HepG2 (cell line): ENCODE results near the gene COPE. TPM values are rescaled to one million over a fixed set of nuclear protein-coding genes. Genes with fewer than 3 reads are reported as not detected.

Experiments
- AFF4 ChIP-seq: sonication (generic); formaldehyde crosslinking; IDR thresholded peaks from 2 replicates; pipeline ENCODE4 v1.4.0; 2020; ENCODE audit warnings: missing genetic modification reagents
- ARNT2 ChIP-seq: sonication (generic); formaldehyde crosslinking; IDR thresholded peaks from 2 replicates; pipeline ENCODE4 v1.8.0; 2022; ENCODE audit warnings: mild to moderate bottlenecking, low read depth, missing genetic modification reagents, moderate library complexity
- GABPB1 ChIP-seq: IDR thresholded peaks from 2 replicates; pipeline ENCODE4 v1.6.1; 2016; ENCODE audit warnings: mild to moderate bottlenecking, missing genetic modification reagents, moderate library complexity, missing compliant biosample characterization
- HNF4A ChIP-seq: sonication (generic); formaldehyde crosslinking; IDR thresholded peaks from 2 replicates; pipeline ENCODE4 v1.4.0; 2020; ENCODE audit warnings: missing genetic modification reagents
- IKZF5 ChIP-seq: IDR thresholded peaks from 2 replicates; pipeline ENCODE4 v1.6.1; 2018; ENCODE audit warnings: missing genetic modification reagents, mild to moderate bottlenecking, missing compliant biosample characterization
- RORA ChIP-seq: sonication (generic); formaldehyde crosslinking; IDR thresholded peaks from 2 replicates; pipeline ENCODE4 v1.5.0; 2020; ENCODE audit warnings: mild to moderate bottlenecking, missing genetic modification reagents, moderate library complexity
- RXRA ChIP-seq: sonication (generic); formaldehyde crosslinking; IDR thresholded peaks from 2 replicates; pipeline ENCODE4 v1.5.1; 2020; ENCODE audit warnings: missing genetic modification reagents
- SP140L ChIP-seq: sonication (generic); formaldehyde crosslinking; IDR thresholded peaks from 2 replicates; pipeline ENCODE4 v1.4.0; 2020; ENCODE audit warnings: missing genetic modification reagents, borderline replicate concordance
- WIZ ChIP-seq: sonication (generic); formaldehyde crosslinking; IDR thresholded peaks from 2 replicates; pipeline ENCODE4 v1.5.1; 2020; ENCODE audit warnings: mild to moderate bottlenecking, missing genetic modification reagents
- ZBTB37 ChIP-seq: sonication (generic); formaldehyde crosslinking; IDR thresholded peaks from 2 replicates; pipeline ENCODE4 v1.4.0; 2020; ENCODE audit warnings: mild to moderate bottlenecking, missing genetic modification reagents
- ZNF276 ChIP-seq: sonication (generic); formaldehyde crosslinking; IDR thresholded peaks from 2 replicates; pipeline ENCODE4 v1.4.0; 2020; ENCODE audit warnings: mild to moderate bottlenecking, low read depth, missing genetic modification reagents
- ZNF33A ChIP-seq: sonication (generic); formaldehyde crosslinking; IDR thresholded peaks from 2 replicates; pipeline ENCODE4 v1.5.1; 2020; ENCODE audit warnings: missing genetic modification reagents, mild to moderate bottlenecking, moderate library complexity, borderline replicate concordance
- ZNF441 ChIP-seq: sonication (generic); formaldehyde crosslinking; IDR thresholded peaks from 2 replicates; pipeline ENCODE4 v1.7.0; 2021; ENCODE audit warnings: missing genetic modification reagents, borderline replicate concordance
- ZNF501 ChIP-seq: sonication (generic); formaldehyde crosslinking; IDR thresholded peaks from 2 replicates; pipeline ENCODE4 v1.5.1; 2020; ENCODE audit warnings: mild to moderate bottlenecking, moderate library complexity, missing genetic modification reagents
- ZNF572 ChIP-seq: sonication (generic); formaldehyde crosslinking; IDR thresholded peaks from 2 replicates; pipeline ENCODE4 v1.5.1; 2020; ENCODE audit warnings: mild to moderate bottlenecking, missing genetic modification reagents
- ZNF614 ChIP-seq: IDR thresholded peaks from 2 replicates; pipeline ENCODE4 v1.6.1; 2018; ENCODE audit warnings: missing biosample characterization, missing genetic modification reagents, inconsistent platforms, borderline replicate concordance
- ZSCAN21 ChIP-seq: sonication (generic); formaldehyde crosslinking; IDR thresholded peaks from 2 replicates; pipeline ENCODE4 v1.8.0; 2022; ENCODE audit warnings: mild to moderate bottlenecking, missing genetic modification reagents, moderate library complexity, borderline replicate concordance
- polyA plus RNA-seq, 8 experiments: library from polyadenylated mRNA; depleted of rRNA in 3 of 8; stranded (reverse) in 7 of 8; unstranded in 1 of 8; fragments of >200 nt; fragmentation: Illumina TruSeq in 4 of 8; extraction: Trizol in 4 of 8; gene quantifications; 2 replicates each; pipeline versions ENCODE4 v1.2.1 to v1.2.3, GENCODE V29; 2011 to 2016; ENCODE audit warnings: low read depth in 4 of 8, missing spikeins in 1 of 8, mixed read lengths in 1 of 8; ENCODE audit not compliant: insufficient read depth in 1 of 8
- total RNA-seq, 5 experiments: library from RNA; depleted of rRNA; stranded (reverse); fragments of >200 nt; fragmentation: Illumina TruSeq; extraction: Trizol; gene quantifications; 2 replicates each; pipeline ENCODE4 v1.2.3, GENCODE V29; 2016; ENCODE audit warnings: low read depth in 1 of 5

COPE gene
- total and polyA plus RNA-seq, 2 of the 13 experiments (the other 11 are each of a cell fraction or from before 2014, with no cell fraction given), result 189 to 205 TPM

- peak; percentile 72 for TF ChIP-seq GABPB1 (CRISPR knock-in tag)
- TF ChIP-seq ARNT2 (CRISPR knock-in tag), result no peak; the same call in 1 of the 2 replicates
- 0 out of 2 replicates have a peak, but pooled peaks have one; percentile 23 for TF ChIP-seq WIZ (CRISPR knock-in tag)
- no peak for TF ChIP-seq ZNF33A
- TF ChIP-seq ZNF441, result no peak
- no peak for TF ChIP-seq SP140L
- peak; percentile 73 for TF ChIP-seq ZNF501
- peak; percentile 62; the same call in 1 of the 2 replicates for TF ChIP-seq ZSCAN21 (CRISPR knock-in tag)
- peak; percentile 39; the same call in 1 of the 2 replicates for TF ChIP-seq RXRA
- TF ChIP-seq ZNF572 (CRISPR knock-in tag), result no peak
- TF ChIP-seq AFF4 (CRISPR knock-in tag), result no peak
- TF ChIP-seq RORA (CRISPR knock-in tag), result no peak
- no peak for TF ChIP-seq ZNF276
- no peak for TF ChIP-seq HNF4A (CRISPR knock-in tag)
- TF ChIP-seq IKZF5, result peak; percentile 53; the same call in 1 of the 2 replicates
- peak; percentile 65; the same call in 1 of the 2 replicates for TF ChIP-seq ZNF614 (CRISPR knock-in tag)
- TF ChIP-seq ZBTB37 (CRISPR knock-in tag), result no peak
These were observed 24.0 kb downstream of the COPE start (continued) for GRCh38 chr19:18895038-18895823.
